ENCODE data around the gene SDSL. TPM values are rescaled to one million over a fixed set of nuclear protein-coding genes. Genes with fewer than 3 reads are reported as not detected.

SDSL gene
- total and polyA plus RNA-seq, 9 donors, result 0.43 to 19.3 (median 3.7) TPM

GRCh38 chr12:113445544-113446171 is 23.5 kb downstream of the SDSL start:
- WGBS, 3 donors, result 83 to 87% (median 85%) methylated on average over 6 of the region's 6 CpGs
- Histone ChIP-seq H3K27ac (no peak overlapping the region), H3K4me3 (no peak overlapping the region), H3K4me1 (ENCODE audit: insufficient read depth) (no peaks in the 10 kb centered on the region), H3K9me3 (no peaks in the 10 kb centered on the region), H3K36me3 (no peaks in the 10 kb centered on the region), H3K27me3 (no peaks in the 10 kb centered on the region)
- no peak for DNase-seq
- TF ChIP-seq EP300 (IDR thresholded peaks at IDR 0.05) (no peak), POLR2A (IDR thresholded peaks at IDR 0.05) (no peak), CTCF (IDR thresholded peaks at IDR 0.05) (no peak)
- intact Hi-C loops (cut with DNase I), result no loop called here

DNA sequence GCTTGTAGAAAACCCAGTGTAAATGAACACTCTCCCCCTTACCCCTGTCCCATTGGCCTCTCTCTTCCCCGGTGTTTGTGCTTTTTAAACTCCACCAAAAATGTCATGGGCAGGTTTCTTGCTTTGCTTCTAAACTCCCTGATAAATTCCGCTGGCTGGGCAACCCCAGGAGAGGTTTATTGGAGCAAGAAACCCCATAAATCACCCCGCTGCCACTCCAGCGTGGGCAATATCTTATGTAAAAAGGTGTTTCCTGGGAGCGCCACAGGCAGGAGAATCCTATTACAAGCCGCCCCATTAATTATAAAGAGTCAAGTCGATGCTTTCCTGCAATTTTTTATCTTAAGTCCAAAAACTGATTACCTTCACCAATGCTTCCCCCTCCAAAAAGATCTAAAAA is 26.7 kb downstream of the SDSL start:
- no peak for TF ChIP-seq POLR2A (IDR thresholded peaks at IDR 0.05)
- TF ChIP-seq EP300 (IDR thresholded peaks at IDR 0.05), result no peak
- no peak for TF ChIP-seq CTCF (IDR thresholded peaks at IDR 0.05)
- no peaks in the 10 kb centered on the region for H3K36me3 ChIP-seq
- no peak overlapping the region for H3K4me3 ChIP-seq
- H3K27me3 ChIP-seq, result no peaks in the 10 kb centered on the region
- H3K27ac ChIP-seq, result no peak overlapping the region
- H3K4me1 ChIP-seq (ENCODE audit: insufficient read depth), result no peaks in the 10 kb centered on the region
- H3K9me3 ChIP-seq, result no peaks in the 10 kb centered on the region
- no peak for DNase-seq
- intact Hi-C loops (cut with DNase I), result no loop called here
- WGBS, 3 donors, result 12 to 14% (median 13%) methylated on average over 7 of the region's 7 CpGs

GRCh38 chr12:113449299-113449698 is 27.1 kb downstream of the SDSL start:
- no peak overlapping the region for H3K4me3 ChIP-seq
- H3K9me3 ChIP-seq, result no peaks in the 10 kb centered on the region
- H3K36me3 ChIP-seq, result no peaks in the 10 kb centered on the region
- intact Hi-C loops (cut with DNase I), result no loop called here
- no peak for TF ChIP-seq EP300 (IDR thresholded peaks at IDR 0.05)
- no peak for TF ChIP-seq CTCF (IDR thresholded peaks at IDR 0.05)
- TF ChIP-seq POLR2A (IDR thresholded peaks at IDR 0.05), result no peak
- 76 to 92% (median 86%) methylated on average over 2 of the region's 2 CpGs for WGBS, 3 donors
- H3K27me3 ChIP-seq, result no peaks in the 10 kb centered on the region
- no peaks in the 10 kb centered on the region for H3K4me1 ChIP-seq (ENCODE audit: insufficient read depth)
- no peak overlapping the region for H3K27ac ChIP-seq
- DNase-seq, result no peak

DNA sequence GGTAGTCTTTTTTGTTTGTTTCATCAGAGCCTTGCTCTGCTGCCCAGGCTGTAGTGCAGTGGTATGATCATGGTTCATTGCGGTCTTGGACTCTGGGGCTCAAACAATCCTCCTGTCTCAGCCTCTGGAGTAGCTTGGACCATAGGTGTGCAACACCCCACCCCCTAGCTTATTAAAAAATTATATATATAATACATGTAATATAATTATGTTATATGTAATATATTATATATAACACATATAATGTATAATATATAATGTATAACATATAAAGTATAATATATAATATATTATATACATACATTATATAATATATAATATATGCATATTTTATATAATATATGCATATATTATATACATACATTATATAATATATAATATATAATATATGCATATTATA is 27.7 kb downstream of the SDSL start:
- no peaks in the 10 kb centered on the region for H3K9me3 ChIP-seq
- no peaks in the 10 kb centered on the region for H3K36me3 ChIP-seq
- TF ChIP-seq EP300 (IDR thresholded peaks at IDR 0.05) (no peak), POLR2A (IDR thresholded peaks at IDR 0.05) (no peak), CTCF (IDR thresholded peaks at IDR 0.05) (no peak)
- no peak overlapping the region for H3K4me3 ChIP-seq
- H3K27me3 ChIP-seq, result no peaks in the 10 kb centered on the region
- no peaks in the 10 kb centered on the region for H3K4me1 ChIP-seq (ENCODE audit: insufficient read depth)
- intact Hi-C loops (cut with DNase I), result no loop called here
- 89 to 94% (median 92%) methylated on average over 1 of the region's 1 CpG for WGBS, 3 donors
- DNase-seq, result no peak
- no peak overlapping the region for H3K27ac ChIP-seq
